HG03064 (cell line): ENCODE measurements around the gene PHPT1.
"Not testable (repeated sequence)": the region's sequence is repeated elsewhere in the genome, so short reads cannot be mapped to it uniquely, and the experiment has no call there.

ENCODE experiments used
- ATAC-seq: cut with Tn5 transposase; IDR thresholded peaks from one replicate; pipeline ENCODE4 v1.9.1; 2021; ENCODE audit warnings: low read depth; ENCODE audit not compliant: unreplicated experiment

Gene PHPT1

GRCh38 chr9:136849038-136849959 lies at the start of gene PHPT1:
Gene PHPT1 (plus strand): TSS chr9:136849409. CDS start chr9:136849431, 22 bp downstream.
- peak; percentile 55 for ATAC-seq

GRCh38 chr9:136799854-136800657 lies 49.2 kb upstream of the PHPT1 start:
- ATAC-seq: no peak

- no peak for ATAC-seq
Observed at GRCh38 chr9:136802321-136802720, 46.9 kb upstream of the PHPT1 start.

GRCh38 chr9:136803009-136803550 lies 46.1 kb upstream of the PHPT1 start:
- not testable (repeated sequence) for ATAC-seq

GRCh38 chr9:136803551-136804508 lies 45.4 kb upstream of the PHPT1 start:
- no peak for ATAC-seq

GRCh38 chr9:136804509-136805206 lies 44.6 kb upstream of the PHPT1 start:
- ATAC-seq: no peak

- ATAC-seq: no peak
Observed at GRCh38 chr9:136805207-136805740, 43.9 kb upstream of the PHPT1 start.

- no peak for ATAC-seq
Observed at GRCh38 chr9:136806067-136806466, 43.1 kb upstream of the PHPT1 start.

- ATAC-seq: no peak
Observed at GRCh38 chr9:136806631-136807201, 42.5 kb upstream of the PHPT1 start.

- ATAC-seq: peak; percentile 68
Observed at GRCh38 chr9:136807281-136808074, 41.7 kb upstream of the PHPT1 start, which contains the start of gene RABL6. Gene RABL6 (plus strand): TSS chr9:136807948. CDS start chr9:136808197, 249 bp downstream.

GRCh38 chr9:136808075-136808805 lies 41.0 kb upstream of the PHPT1 start:
- ATAC-seq: peak; percentile 42

GRCh38 chr9:136808806-136809158 lies 40.4 kb upstream of the PHPT1 start:
- ATAC-seq: no peak

GRCh38 chr9:136814725-136815421 lies 34.3 kb upstream of the PHPT1 start:
- ATAC-seq: no peak

- no peak for ATAC-seq
Observed at GRCh38 chr9:136815422-136815782, 33.8 kb upstream of the PHPT1 start.

- no peak for ATAC-seq
Observed at GRCh38 chr9:136820971-136821825, 28.0 kb upstream of the PHPT1 start.
